ENCODE data around the gene PRSS27.

PRSS27 gene

GRCh38 chr16:2752850-2753732 is 33.1 kb upstream of the PRSS27 start:
- DNase-seq: peak; percentile 43
- in situ Hi-C loops (cut with MboI; ENCODE audit: low pct_unique_long_range_greater_than_20kb, low sequenced_read_pairs): no loop called here

- DNase-seq: peak; percentile 97
- in situ Hi-C loops (cut with MboI; ENCODE audit: low pct_unique_long_range_greater_than_20kb, low sequenced_read_pairs): no loop called here
These were observed 32.2 kb upstream of the PRSS27 start, which contains the start of gene SRRM2 for GRCh38 chr16:2752035-2752849. TSS of gene SRRM2 (plus strand) at chr16:2752638. CDS start at chr16:2756365, 3,727 bp downstream.

- no peak for DNase-seq
- in situ Hi-C loops (cut with MboI; ENCODE audit: low pct_unique_long_range_greater_than_20kb, low sequenced_read_pairs): no loop called here
These were observed 31.6 kb upstream of the PRSS27 start for GRCh38 chr16:2751577-2752034.

- no peak for DNase-seq
- in situ Hi-C loops (cut with MboI; ENCODE audit: low pct_unique_long_range_greater_than_20kb, low sequenced_read_pairs): no loop called here
These were observed 29.9 kb upstream of the PRSS27 start for GRCh38 chr16:2749936-2750335.

GRCh38 chr16:2749476-2749875 is 29.5 kb upstream of the PRSS27 start:
- no peak for DNase-seq
- in situ Hi-C loops (cut with MboI; ENCODE audit: low pct_unique_long_range_greater_than_20kb, low sequenced_read_pairs): no loop called here

GRCh38 chr16:2748757-2749455 is 28.9 kb upstream of the PRSS27 start:
- in situ Hi-C loops (cut with MboI; ENCODE audit: low pct_unique_long_range_greater_than_20kb, low sequenced_read_pairs): no loop called here
- no peak for DNase-seq

- in situ Hi-C loops (cut with MboI; ENCODE audit: low pct_unique_long_range_greater_than_20kb, low sequenced_read_pairs): no loop called here
- DNase-seq: no peak
These were observed 25.9 kb upstream of the PRSS27 start for GRCh38 chr16:2745961-2746360.

GRCh38 chr16:2745116-2745890 is 25.3 kb upstream of the PRSS27 start:
- DNase-seq: no peak
- in situ Hi-C loops (cut with MboI; ENCODE audit: low pct_unique_long_range_greater_than_20kb, low sequenced_read_pairs): no loop called here

GRCh38 chr16:2744711-2745110 is 24.7 kb upstream of the PRSS27 start:
- in situ Hi-C loops (cut with MboI; ENCODE audit: low pct_unique_long_range_greater_than_20kb, low sequenced_read_pairs): no loop called here
- DNase-seq: no peak

GRCh38 chr16:2743007-2743810 is 23.2 kb upstream of the PRSS27 start:
- in situ Hi-C loops (cut with MboI; ENCODE audit: low pct_unique_long_range_greater_than_20kb, low sequenced_read_pairs): no loop called here
- no peak for DNase-seq

GRCh38 chr16:2742323-2743006 is 22.4 kb upstream of the PRSS27 start:
- DNase-seq: no peak
- in situ Hi-C loops (cut with MboI; ENCODE audit: low pct_unique_long_range_greater_than_20kb, low sequenced_read_pairs): no loop called here

- in situ Hi-C loops (cut with MboI; ENCODE audit: low pct_unique_long_range_greater_than_20kb, low sequenced_read_pairs): no loop called here
- DNase-seq: no peak
These were observed 21.1 kb upstream of the PRSS27 start for GRCh38 chr16:2741168-2741567.

GRCh38 chr16:2740476-2740875 is 20.5 kb upstream of the PRSS27 start:
- in situ Hi-C loops (cut with MboI; ENCODE audit: low pct_unique_long_range_greater_than_20kb, low sequenced_read_pairs): no loop called here
- no peak for DNase-seq

- in situ Hi-C loops (cut with MboI; ENCODE audit: low pct_unique_long_range_greater_than_20kb, low sequenced_read_pairs): no loop called here
- no peak for DNase-seq
These were observed 19.8 kb upstream of the PRSS27 start for GRCh38 chr16:2739625-2740430.

- in situ Hi-C loops (cut with MboI; ENCODE audit: low pct_unique_long_range_greater_than_20kb, low sequenced_read_pairs): no loop called here
- no peak for DNase-seq
These were observed 18.6 kb upstream of the PRSS27 start for GRCh38 chr16:2738615-2739014.

- in situ Hi-C loops (cut with MboI; ENCODE audit: low pct_unique_long_range_greater_than_20kb, low sequenced_read_pairs): no loop called here
- no peak for DNase-seq
These were observed 17.9 kb upstream of the PRSS27 start for GRCh38 chr16:2737895-2738418.

- DNase-seq: no peak
- in situ Hi-C loops (cut with MboI; ENCODE audit: low pct_unique_long_range_greater_than_20kb, low sequenced_read_pairs): no loop called here
These were observed 17.2 kb upstream of the PRSS27 start for GRCh38 chr16:2737238-2737605.
